Measurements from ENCODE around the gene IDUA.
A peak's percentile ranks its signal among the peaks of the same experiment; 100 is the strongest.
"Not testable (repeated sequence)": the region's sequence is repeated elsewhere in the genome, so short reads cannot be mapped to it uniquely, and the experiment has no call there.

IDUA gene

DNA sequence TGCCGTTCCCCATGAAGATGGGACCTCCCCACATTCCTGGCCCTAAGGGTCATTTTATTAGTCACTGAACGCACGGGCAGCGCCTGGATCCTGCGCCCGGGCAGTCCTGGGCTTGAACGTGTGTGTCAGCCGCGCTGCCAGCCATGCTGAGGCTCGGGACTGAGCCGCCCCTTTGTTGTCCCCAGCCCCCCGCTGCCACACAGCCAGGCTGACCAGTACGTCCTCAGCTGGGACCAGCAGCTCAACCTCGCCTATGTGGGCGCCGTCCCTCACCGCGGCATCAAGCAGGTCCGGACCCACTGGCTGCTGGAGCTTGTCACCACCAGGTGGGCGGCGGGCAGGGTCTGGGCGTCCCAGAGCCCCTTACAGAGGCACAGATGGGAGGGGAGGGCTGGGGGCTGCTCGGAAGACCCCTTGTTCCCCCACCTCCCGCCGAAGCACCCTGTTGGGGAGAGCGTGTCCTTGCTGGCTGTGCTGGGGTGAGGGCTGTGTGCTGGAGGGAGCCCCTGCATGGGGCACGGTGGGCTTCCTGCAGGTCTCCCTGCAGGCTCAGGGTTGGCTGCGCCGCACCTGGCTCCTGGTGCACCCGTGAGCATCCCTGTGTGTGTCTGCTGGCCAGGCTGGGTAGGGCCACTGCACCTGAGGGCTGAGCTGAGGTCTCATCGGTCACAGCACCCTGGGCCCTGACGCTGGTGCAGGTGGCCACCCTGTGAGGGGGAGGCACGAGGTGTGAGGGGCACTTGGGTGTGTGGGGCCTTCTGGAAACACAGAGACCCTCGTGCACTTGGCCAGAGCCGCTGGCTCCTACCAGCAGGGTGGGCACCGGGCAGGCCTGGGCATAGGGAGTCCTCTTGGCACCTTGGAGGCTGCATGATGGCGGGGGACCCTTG lies 1.0 kb downstream of the IDUA start:
- ATAC-seq = no peak

- no peak for ATAC-seq
Measured at GRCh38 chr4:988726-989721, 2.2 kb downstream of the IDUA start.

DNA sequence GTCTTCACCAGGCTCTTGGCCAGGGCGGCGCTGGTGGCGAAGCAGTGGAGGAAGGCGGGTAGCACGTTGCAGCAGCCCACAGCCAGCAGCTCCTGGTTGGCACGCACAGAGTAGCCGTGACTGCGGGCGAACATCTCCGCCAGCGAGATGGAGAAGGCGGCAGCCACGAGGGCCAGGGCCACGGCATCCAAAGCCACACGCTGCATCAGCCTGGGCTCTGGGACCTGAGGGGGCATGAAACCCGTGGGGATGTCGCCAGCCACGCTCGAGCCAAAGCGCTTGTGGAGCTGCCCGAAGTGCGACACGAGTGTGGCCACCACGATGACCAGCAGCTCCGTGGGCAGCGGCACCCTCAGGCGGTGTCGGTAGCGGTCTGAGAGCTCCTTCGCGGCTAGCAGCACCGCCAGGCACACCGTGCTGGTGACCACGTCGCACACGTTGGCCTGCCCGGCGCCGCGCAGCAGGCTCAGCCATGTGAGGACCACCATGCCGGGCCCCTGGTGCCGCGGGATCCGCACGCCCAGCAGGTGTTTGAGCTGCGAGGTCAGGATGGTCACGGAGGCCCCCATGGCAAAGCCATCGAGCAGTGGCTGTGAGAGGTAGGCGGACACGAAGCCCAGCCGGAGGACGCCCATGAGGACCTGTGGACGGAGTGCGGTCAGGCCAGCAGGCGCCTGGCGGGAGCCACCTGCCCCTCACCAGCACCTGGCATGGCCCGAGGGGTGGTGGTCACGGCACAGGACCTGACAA lies 3.1 kb downstream of the IDUA start:
- ATAC-seq = no peak

DNA sequence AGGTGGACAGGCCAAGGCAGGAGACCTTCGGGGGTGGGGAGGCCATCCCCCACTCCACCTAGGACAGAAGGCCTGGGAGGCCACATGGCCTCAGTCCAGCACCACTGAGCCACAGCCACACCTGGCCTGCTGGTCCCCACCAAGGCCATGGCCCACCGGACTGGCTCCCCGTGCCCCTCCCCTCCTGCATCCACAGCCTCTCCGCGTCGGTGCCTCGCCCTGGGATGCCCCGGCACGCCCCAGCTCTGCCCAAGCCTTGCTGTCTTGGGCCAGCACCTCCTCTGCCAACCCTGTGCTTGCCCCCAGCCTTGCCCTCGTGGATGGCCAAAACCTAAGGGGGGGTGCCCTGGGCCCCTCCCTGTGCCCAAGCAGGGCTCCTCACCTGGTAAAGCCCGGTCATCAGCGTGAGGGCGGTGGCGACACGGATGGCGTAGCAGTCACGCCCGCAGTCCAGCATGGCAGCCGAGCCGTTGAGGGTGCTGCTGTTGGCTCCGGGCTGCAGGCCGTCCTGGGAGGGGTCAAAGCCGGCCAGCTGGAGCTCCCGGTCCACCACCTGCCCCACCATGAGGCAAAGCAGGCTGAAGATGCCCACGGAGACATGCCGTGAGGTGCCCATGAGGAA lies 4.0 kb downstream of the IDUA start:
- ATAC-seq = no peak

DNA sequence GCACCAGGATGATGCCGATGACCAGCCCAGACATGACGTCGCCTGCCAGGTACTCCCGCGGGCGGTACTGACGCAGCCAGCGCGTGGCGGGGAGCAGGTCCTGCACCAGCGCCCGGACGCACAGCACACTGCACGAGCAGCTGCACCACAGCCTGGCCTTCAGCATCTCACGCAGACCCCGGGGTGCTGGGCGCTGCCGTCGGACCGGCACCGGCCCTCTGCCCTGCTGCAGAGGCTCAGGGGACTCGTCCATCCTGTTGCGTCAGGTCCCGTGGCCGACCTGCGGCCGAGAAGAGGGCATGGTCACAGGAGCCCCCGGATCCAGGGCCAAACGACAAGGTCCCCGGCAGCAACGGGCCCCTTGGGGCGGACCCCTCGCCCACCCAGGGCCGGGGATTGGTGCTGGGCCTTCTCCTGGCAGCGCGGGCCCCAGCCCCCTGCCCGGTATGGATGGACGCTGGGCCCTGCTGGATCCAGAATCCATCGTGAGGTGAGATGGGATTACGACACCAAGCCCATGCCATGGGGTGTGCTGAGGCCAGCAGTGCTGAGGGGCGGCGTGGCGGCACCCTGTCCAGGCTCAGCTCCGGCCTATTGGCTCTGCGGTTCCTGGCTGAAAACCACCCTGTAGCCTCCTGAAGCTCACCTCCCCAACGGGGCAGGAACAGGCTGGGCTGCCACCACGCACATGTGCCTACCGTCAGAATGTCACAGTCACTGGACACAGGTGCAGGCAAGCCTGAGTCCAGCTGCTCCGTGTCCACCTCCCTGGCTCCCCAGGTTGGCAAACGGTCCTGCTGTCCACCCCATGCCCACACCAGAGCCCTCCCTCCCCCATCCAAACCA lies 4.8 kb downstream of the IDUA start:
- ATAC-seq = no peak

DNA sequence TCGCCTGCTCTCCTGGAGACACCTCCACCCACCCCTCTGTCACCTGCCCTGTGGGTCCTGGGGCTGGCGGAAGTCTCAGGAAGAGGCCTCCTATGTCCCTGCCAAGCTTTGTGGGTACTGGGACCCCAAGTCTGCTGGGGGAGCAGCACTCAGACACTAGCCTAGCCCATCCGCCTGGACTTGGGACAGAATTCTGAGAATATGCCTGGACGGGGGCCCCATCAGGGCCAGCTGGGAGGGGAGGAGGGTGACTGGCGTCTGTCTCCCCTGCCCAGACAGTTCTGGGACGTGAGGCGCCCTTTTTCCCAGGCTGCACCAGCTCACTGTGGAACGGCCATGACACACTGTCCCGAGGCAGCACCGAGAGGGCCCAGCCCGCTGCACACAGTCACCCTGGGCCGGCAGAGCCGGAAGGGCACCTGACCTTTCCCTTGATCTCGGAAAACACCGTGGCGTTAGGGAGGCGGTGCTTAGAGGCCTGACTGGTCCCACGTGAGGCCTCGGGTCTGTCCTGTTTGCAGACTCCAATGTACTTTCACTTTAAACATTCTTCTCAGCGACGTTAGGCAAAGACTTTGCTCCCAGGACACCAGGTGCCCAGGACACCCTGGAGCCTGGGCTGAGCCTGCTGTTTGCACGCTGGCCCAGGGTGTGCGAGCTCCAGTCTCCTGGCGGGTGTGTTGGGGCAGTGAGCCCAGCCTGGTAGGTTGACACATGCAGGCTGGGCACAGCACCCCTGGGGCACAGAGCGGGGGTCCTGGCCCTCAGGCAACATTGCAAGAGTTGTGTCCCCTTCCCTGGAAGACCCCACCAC lies 5.7 kb downstream of the IDUA start:
- no peak for ATAC-seq

DNA sequence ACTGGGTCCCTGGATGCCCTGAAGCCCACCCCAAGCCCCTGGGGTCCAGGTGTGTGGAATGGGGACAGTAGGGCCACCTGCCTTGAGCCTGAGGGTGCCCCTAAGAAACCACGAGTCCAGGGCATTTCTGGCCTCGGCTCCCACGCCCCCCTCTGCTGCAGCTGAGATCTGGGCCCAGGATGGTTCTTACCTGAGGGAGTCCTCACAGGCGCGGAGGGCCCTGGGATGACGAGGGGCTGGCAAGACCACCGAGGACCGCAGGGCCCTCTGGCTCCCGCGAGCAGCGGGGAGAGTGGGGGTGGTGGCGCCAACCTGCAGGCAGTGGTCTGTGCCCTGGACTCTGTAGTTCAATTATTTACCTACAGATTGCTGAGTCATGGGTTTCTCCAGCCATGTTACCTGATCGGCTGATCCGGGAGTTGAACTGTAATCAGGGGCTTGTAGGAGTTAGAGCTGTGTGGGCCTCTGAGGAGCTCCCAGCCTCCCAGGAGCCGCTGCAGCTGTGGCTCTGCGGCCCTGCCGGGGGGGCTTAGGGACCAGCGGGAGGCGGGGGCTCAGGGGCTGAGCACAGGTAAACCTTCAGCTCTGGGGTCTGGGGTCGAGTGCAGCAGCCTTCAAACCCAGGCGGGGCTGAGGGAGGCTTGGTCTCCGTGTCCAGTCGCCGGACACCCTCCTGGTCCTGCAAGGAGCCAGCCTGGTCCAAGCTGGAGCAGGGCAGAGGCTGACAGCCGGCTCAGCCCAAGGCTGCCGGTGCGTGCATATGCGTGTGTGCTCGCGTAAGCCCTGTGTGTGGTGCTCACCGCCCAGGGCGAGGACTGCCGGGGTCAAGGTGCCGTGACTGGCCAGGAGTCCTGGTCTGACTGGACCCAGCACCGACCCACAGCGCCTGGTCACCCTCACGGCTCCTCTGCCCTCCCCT lies 6.5 kb downstream of the IDUA start, which contains the start of gene SLC26A1:
Gene SLC26A1 (minus strand): TSS at position 294 of the 919 bp plus-strand sequence. CDS start 1,701 bp downstream, outside the sequence.
- no peak for ATAC-seq

DNA sequence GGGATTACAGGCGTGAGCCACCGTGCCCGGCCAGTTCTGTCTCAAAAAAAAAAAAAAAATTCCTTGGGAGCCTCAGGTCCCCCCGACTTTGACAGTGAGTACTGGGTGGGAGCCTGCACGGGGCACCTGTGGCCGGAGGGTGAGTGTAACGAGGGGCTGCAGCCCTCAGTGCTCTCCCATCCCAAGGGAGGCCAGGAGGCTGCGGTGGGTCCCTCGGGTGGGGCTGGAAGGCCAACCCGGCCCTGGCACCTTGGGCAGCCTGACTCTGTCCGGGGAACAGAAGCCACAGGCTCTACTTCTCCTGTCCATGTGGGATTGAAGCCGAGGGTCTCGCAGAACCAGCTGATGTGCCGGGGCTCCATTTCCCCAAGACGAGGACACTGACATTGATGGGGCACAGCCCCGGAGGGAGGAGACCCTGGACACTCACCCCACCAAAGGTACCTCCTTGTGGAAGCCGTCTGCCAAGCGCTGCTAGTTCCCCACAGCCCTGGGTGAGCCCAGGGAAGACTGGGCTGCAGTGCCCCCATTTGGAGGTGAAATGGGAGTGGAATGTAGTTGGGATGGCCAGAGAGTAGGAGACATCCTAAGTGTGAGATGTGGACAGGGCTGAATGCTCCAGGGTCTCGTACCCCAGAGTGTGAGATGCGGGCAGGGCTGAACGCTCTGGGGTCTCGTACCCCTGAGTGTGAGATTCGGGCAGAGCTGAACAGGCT lies 8.6 kb downstream of the IDUA start:
- ATAC-seq = no peak

- no peak for ATAC-seq
Measured at GRCh38 chr4:996030-996996, 9.5 kb downstream of the IDUA start.

- ATAC-seq = no peak
Measured at GRCh38 chr4:996997-997374, 10.1 kb downstream of the IDUA start.

DNA sequence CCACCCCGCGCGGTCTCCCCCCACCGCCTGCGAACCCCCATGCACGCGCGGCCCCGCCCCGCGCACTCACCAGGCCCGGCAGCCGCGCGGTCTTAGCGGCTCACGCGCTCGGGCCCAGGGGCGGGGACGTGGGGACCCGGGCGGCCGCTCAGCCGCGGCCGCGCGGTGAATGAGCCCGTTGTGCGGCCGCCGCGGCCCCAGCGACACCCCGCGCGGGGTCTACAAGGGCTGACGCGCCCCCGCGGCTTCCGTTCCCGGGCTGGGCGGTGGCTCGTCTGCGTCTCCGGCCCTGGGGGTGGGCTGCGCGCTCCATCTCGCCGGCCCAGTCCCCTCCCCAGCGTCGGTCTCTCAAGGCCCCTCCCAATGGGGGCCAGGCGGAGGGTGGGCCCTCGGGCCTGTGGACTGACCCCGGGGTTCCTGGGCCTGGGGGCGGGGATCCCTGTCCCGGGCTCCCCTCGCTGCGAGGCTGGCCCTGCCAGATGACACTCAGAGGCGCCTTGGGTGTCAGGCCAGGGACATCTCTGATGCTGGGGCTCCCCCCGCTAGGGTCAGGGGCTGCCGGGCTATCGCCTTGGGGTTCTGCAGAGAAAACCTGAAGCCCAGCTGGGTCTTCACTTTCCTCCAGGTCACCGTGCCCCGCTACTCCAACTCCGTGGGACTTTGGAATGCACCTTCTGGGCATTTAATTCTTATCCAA lies 10.7 kb downstream of the IDUA start:
- ATAC-seq = peak; percentile 19 to 39

DNA sequence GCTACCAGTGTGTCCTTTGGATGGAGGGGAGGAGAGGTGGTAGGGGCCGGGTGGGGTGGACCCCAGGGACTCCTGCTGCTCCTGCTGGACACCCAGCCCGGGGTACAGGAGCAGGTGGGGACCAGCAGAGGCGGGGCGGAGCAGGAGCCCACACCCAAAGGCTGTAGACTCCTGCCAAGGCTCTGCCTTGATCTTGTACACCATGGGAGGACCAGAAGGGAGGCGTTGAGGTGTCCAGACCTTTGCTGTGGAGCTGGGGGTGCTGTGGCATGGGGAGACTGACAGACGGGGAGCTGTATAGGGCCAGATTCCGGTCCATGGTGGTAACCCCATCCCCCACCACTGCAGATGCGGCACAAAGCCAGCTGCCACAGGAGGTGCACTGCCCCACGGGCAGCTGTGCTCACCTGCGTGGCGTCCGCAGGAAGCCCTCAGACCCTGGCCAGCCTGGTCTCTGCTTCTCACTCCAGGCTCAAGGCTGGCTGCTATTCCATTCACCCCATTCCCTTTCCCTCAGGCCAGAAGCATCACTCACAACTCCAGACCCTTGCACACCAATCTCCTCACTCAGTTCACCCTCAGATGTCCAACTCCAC lies 11.3 kb downstream of the IDUA start:
- no peak for ATAC-seq

DNA sequence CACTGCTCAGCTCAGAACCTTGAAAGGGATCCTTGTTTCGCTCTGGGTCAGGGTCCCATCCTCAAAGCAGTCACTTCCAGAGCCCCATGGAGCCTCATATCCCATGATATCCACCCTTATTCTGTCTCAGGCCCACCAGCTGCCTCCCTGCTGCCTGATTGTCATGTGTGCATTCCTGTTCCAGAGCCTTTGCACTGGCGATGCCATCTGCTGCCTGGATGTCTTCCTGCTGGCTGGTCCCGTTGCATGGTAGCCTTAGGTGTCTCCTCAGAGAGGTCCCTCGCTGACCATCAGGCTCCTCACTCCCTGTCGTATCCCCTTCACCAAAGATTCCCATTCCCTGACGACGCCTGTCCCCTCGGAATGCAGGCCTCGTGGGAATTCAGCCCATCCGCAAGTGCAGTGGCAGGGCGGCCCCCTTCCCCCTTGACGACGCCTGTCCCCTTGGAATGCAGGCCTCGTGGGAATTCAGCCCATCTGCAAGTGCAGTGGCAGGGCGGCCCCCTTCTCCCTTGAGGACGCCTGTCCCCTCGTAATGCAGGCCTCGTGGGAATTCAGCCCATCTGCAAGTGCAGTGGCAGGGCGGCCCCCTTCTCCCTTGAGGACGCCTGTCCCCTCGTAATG lies 12.5 kb downstream of the IDUA start:
- ATAC-seq = not testable (repeated sequence)

- ATAC-seq = no peak
Measured at GRCh38 chr4:999882-1000425, 13.1 kb downstream of the IDUA start.

- no peak for ATAC-seq
Measured at GRCh38 chr4:1000686-1001260, 13.9 kb downstream of the IDUA start.
